Left lung (tissue), 10 donors: ENCODE results near the gene RNFT2. TPM values are rescaled to one million over a fixed set of nuclear protein-coding genes. Genes with fewer than 3 reads are reported as not detected.

ENCODE experiments used
- ATAC-seq: fragments of 200-7000 bp; cut with Tn5 transposase; one replicate; pipeline ENCODE4 v1.9.1; 2020; ENCODE audit warnings: moderate library complexity
- DNase-seq, 4 donors: peaks; one replicate each; pipeline ENCODE4 v3.0.0-alpha.2; 2013 to 2020
- H3K27ac ChIP-seq, 2 donors: fragments of 200-600 bp; sonication (generic) in 1 of 2; one replicate each; pipeline versions ENCODE4 v1.5.0 to v1.8.0; 2020 to 2021
- H3K27me3 ChIP-seq, 2 donors: fragments of 200-600 bp; sonication (generic) in 1 of 2; one replicate each; pipeline versions ENCODE4 v1.5.0 to v1.8.0; 2020 to 2021
- H3K36me3 ChIP-seq, 2 donors: fragments of 200-600 bp; sonication (generic) in 1 of 2; one replicate each; pipeline versions ENCODE4 v1.5.0 to v1.8.0; 2020 to 2021
- H3K4me1 ChIP-seq, 2 donors: fragments of 200-600 bp; one replicate each; pipeline ENCODE4 v1.8.0; 2021
- H3K4me3 ChIP-seq, 2 donors: fragments of 200-600 bp; sonication (generic) in 1 of 2; one replicate each; pipeline versions ENCODE4 v1.5.0 to v1.8.0; 2020 to 2021; ENCODE audit warnings: mild to moderate bottlenecking in 1 of 2
- H3K9me3 ChIP-seq, 2 donors: fragments of 200-600 bp; sonication (generic) in 1 of 2; one replicate each; pipeline versions ENCODE4 v1.5.0 to v1.8.0; 2020 to 2021
- CTCF ChIP-seq, 2 donors: fragments of 200-600 bp; sonication (generic) in 1 of 2; IDR thresholded peaks; one replicate each; pipeline versions ENCODE4 v1.5.0 to v1.8.0; 2021; ENCODE audit warnings: antibody characterized with exemption in 2 of 2
- intact Hi-C, 2 donors: fragments of 100-400 bp; cut with DNase I; formaldehyde crosslinking; loops; one replicate each; pipeline versions ENCODE4 v1.11.2 to v1.14.2; 2022
- polyA plus RNA-seq, 6 donors: library from polyadenylated mRNA; unstranded; fragments of 120-200 nt; gene quantifications; one replicate each; pipeline ENCODE4 v1.2.1, GENCODE V29; 2013; ENCODE audit not compliant: insufficient read length in 6 of 6
- total RNA-seq, 2 donors: library from RNA; stranded (reverse); fragmentation: NEBNext Ultra II Directional; extraction: Animal tissue kit (Norgen Biotek cat#: 25700); gene quantifications; one replicate each; pipeline ENCODE4 v1.2.1, GENCODE V29; 2021
- donor health status: DM: no; HTN: yes; CAD: no.
- donor health status: DM: no; HTN: no; CAD: no.

The RNFT2 gene
- total and polyA plus RNA-seq, 8 donors, result 3.4 to 5.5 (median 3.9) TPM

DNA sequence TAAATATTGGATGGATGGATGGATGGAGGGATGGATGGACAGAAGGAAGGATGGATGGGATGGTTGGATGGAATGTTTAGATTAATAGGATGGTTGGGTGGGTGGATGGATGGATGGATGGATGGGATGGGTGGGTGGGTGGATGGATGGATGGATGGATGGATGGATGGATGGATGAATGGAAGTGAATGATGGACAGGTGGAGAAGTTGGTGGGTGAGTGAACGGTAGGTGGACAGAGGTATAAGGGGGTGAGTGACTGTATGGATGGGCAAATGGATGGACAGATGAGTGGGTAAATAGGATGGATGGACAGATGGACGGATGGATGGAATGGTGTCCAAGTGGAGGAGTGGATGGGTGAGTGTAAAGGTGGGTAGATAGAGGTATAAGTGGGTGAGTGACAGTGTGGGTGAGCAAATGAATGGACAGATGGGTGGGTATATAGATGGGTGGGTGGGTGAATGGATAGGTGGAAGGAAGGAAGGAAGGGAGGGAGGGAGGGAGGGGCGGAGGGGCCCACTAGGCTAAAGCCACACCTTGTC, 101.2 kb downstream of the RNFT2 start:
- Histone ChIP-seq H3K27ac (no peak overlapping the region), H3K4me1 (no peaks in the 10 kb centered on the region), H3K9me3 (no peaks in the 10 kb centered on the region), H3K4me3 (no peak overlapping the region), H3K36me3 (no peaks in the 10 kb centered on the region), H3K27me3 (no peaks in the 10 kb centered on the region)
- ATAC-seq, result no peak
- TF ChIP-seq CTCF (IDR thresholded peaks at IDR 0.05), result no peak
- intact Hi-C loops, result no loop called here
- DNase-seq, result no peak

DNA sequence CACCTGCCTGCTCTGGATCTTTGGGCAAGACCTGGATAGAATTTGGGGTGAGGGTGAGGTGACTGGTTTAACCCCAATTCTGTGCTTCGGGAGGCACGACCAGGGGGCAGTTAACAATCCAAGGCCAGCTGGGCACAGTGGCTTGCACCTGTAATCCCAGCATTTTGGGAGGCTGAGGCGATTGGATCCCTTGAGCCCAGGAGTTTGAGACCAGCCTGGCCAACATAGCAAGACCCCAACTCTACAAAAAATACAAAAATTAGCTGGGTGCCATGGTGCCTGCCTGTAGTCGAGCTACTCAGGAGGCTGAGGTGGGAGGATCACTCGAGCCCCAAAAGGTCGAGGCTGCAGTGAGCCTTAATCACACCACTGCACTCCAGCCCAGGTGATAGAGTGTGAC, 105.0 kb downstream of the RNFT2 start:
- no peaks in the 10 kb centered on the region for H3K27me3 ChIP-seq
- no peak overlapping the region for H3K4me3 ChIP-seq
- DNase-seq (no peak), ATAC-seq (no peak)
- intact Hi-C loops, result no loop called here
- H3K27ac ChIP-seq, result no peak overlapping the region
- H3K36me3 ChIP-seq, result no peaks in the 10 kb centered on the region
- H3K4me1 ChIP-seq, result no peaks in the 10 kb centered on the region
- TF ChIP-seq CTCF (IDR thresholded peaks at IDR 0.05), result no peak
- no peaks in the 10 kb centered on the region for H3K9me3 ChIP-seq

GRCh38 chr12:116849216-116849615, 111.1 kb downstream of the RNFT2 start:
- Histone ChIP-seq H3K4me1 (no peaks in the 10 kb centered on the region), H3K36me3 (no peaks in the 10 kb centered on the region), H3K4me3 (no peak overlapping the region), H3K9me3 (no peaks in the 10 kb centered on the region), H3K27ac (no peak overlapping the region), H3K27me3 (no peaks in the 10 kb centered on the region)
- no peak for TF ChIP-seq CTCF (IDR thresholded peaks at IDR 0.05)
- intact Hi-C loops, result no loop called here
- DNase-seq (peak in 1 of 4 donors; percentile 67), ATAC-seq (no peak)

DNA sequence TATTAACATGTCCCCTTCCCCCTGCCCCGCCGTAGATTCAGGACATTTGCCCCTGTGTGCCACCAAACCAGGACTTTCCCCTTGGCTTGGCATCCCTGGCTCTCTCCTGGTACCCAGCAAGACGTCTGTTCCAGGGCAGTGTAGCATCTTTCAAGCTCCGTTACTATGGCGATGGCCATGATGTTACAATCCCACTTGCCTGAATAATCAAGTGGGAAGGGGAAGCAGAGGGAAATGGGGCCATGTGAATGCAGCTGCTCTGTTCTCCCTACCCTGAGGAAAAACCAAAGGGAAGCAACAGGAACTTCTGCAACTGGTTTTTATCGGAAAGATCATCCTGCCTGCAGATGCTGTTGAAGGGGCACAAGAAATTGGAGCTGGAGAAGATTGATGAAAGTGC, 114.2 kb downstream of the RNFT2 start:
- no peaks in the 10 kb centered on the region for H3K4me1 ChIP-seq
- no peaks in the 10 kb centered on the region for H3K9me3 ChIP-seq
- H3K4me3 ChIP-seq, result no peak overlapping the region
- H3K27ac ChIP-seq, result no peak overlapping the region
- H3K27me3 ChIP-seq, result peaks cover 0 to 22% of the 10 kb centered on the region in 2 donors
- intact Hi-C loops, result no loop called here
- TF ChIP-seq CTCF (IDR thresholded peaks at IDR 0.05), result no peak
- H3K36me3 ChIP-seq, result no peaks in the 10 kb centered on the region
- ATAC-seq, result no peak
- DNase-seq, result no peak

DNA sequence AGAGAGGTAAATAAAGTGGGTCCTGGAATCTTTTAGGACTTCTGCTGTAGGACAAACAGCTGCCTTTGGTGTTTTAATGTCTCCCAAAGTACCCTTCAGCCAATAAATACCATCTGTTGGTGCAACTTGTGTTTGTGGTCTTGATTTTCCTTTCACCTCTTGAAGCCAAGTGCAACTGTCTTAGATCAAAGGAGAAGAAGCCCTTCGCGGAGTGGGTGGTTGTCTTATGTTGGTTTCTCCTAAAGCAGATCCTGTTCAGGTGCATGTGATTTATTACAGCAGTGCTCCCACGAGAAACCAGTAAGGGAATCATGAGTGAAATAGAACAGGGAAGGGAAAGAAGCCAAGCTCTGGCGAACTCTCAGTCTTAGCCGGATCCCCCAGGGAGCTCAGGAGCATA, 115.4 kb downstream of the RNFT2 start:
- TF ChIP-seq CTCF (IDR thresholded peaks at IDR 0.05), result no peak
- no peak overlapping the region for H3K27ac ChIP-seq
- no peak for ATAC-seq
- H3K36me3 ChIP-seq, result no peaks in the 10 kb centered on the region
- no peaks in the 10 kb centered on the region for H3K9me3 ChIP-seq
- H3K4me1 ChIP-seq, result no peaks in the 10 kb centered on the region
- intact Hi-C loops, result no loop called here
- no peak overlapping the region for H3K4me3 ChIP-seq
- H3K27me3 ChIP-seq, result peaks cover 0 to 32% of the 10 kb centered on the region in 2 donors
- DNase-seq, result no peak
